LNCAP (cell line): ENCODE measurements around the gene QARS1.

ENCODE experiments used
- CTCF ChIP-seq: fragments of 450-650 bp; IDR thresholded peaks from 2 replicates; pipeline ENCODE4 v1.5.1; 2017; ENCODE audit warnings: mild to moderate bottlenecking

Gene QARS1

DNA sequence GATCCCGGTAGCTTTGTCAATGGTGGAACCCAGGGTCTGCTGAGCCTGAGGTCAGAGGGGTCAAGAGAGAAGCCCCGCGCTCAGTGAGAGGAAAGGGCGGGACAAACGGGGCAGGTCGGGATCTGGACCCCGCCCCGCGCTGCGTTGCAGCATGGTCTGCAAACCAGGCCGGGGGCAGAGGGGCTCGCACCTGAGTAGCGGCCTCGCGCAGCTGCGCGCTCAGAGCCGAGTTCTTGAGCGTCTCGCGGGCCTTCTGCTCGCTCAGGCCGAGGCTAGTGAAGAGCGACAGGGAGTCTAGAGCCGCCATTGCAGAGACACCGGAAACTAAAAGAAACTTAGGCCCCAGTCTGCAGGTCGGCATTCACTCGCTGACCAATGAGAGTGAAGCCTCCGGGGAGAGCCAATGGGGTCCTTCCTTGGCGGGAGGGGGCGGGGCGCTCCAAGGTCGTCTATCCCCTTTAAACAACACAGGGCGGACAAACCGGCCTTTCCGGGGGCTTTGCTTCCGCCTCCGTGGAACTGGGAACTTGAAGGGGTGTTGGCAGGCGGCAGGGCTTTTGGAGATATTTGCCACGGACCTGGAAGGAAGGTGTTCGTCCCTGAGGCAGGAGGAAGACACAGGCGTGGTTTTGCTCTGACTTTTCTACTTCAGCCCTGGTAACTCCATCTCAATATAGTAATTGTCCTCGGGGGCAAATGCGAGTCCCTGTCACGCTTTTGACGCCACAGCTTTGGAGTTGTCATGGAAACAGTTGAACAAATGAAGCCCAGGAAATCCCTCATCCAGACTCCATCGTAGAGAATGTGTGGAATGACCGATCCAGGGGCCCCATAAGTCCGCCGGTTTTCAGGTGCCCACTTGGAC lies at the start of gene QARS1:
Gene QARS1, minus strand, starts transcription at position 331 of the 865 bp plus-strand sequence. Its CDS starts 24 bp downstream, at position 307.
- no peak for TF ChIP-seq CTCF

DNA sequence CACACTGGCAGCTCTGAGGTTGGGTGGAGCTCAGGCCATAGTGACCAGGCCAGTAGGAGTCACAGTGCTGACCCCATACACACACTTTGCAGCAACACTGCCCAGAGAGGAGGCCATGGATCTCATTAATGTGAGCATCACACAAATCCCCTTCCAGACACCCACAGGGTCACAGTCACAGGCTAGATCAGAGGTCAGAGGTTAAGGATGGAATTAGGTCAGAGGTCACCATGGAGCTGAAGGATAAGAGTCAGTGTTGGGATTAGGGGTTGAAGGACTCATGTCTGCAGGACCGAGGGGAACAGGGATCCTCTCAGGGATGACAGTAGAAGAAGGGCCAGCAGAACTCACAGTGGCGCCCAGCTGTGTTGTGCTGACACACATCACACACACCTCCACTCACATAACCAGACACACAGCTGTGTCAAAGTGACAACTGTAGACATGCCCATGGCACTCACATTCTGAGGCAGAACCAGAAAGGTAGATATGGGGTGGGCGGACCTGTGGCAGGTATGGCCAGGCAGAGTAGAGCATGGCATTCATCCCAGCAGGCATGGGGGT lies 48.9 kb upstream of the QARS1 start:
- TF ChIP-seq CTCF = no peak

DNA sequence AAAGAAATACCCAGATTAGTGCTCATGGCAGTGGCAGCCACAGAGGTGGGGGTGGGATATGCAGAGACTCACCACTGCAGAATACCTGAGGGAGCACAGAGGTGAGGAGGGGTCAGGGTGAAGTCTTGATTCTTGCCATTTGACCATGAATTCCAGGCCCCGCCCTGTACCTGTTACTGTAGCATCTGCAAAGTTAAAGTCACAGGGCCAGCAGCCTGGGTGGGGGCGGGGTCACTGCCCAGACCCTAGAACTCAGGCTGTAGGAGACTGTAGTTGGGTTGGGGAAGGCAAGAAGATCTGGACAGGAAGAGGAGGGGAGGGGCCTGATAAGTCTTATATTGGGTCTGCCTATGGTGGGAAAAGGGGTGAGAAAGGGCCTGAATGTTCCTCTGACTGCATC lies 47.1 kb upstream of the QARS1 start:
- no peak for TF ChIP-seq CTCF

- TF ChIP-seq CTCF = no peak
These were observed 43.6 kb upstream of the QARS1 start for GRCh38 chr3:49148159-49148558.

DNA sequence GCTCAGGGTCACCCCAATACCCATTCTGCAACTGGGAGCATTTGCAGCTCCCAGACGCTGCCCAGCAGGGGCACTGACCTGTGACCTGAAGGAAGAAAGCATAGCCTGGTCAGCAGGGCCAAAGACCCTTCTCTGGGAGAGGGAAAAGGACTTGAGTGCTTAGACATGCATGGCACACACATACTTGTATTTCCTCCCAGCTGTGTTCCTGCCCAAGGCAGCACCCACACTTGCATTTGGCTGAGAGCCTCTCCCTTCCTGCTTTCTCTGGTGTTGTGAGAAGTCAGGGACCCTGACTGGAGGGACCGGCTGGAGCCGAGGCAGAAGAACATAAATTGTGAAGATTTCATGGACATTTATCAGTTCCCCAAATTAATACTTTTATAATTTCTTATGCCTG lies 35.5 kb upstream of the QARS1 start:
- TF ChIP-seq CTCF = no peak

DNA sequence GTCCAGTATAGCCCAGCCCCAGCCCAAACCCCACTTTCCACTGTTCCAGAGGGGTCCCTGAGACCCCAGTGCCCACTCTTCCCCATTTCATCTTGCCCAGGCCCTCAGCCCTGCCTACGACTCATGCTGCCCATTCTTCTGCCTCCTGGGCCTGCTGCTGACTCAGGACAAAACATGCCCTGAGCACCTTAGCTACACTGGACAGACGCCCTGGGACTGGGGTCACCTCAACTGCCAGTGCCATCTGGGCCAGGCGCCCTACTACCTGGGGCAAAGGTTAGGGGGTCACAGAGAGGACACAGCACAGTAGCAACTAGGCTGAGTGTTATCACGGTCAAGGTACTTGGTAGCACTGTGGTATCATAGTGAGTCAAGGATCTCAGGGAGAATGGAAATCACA lies 30.9 kb upstream of the QARS1 start:
- no peak for TF ChIP-seq CTCF

GRCh38 chr3:49134471-49135265 lies 30.1 kb upstream of the QARS1 start:
- peak; percentile 27; the same call in 1 of the 2 replicates for TF ChIP-seq CTCF
